Thoracic aorta (tissue), 2 donors: ENCODE data around the gene SLC35F3. TPM values are rescaled to one million over a fixed set of nuclear protein-coding genes. Genes with fewer than 3 reads are reported as not detected.

Experiments
- ATAC-seq: fragments of 150-250 bp; one replicate; pipeline ENCODE4 v1.8.0; 2017; ENCODE audit warnings: low read depth; ENCODE audit not compliant: insufficient number of reproducible peaks, low FRiP score
- DNase-seq: peaks from one replicate; pipeline ENCODE4 v3.0.0-alpha.2; 2020; ENCODE audit warnings: low spot score
- H3K27ac ChIP-seq, 2 donors: fragments of 200-600 bp; sonication (generic); 1 replicate in 1 of 2; 2 replicates in 1 of 2; pipeline ENCODE4 v1.5.1; 2016; ENCODE audit warnings: mild to moderate bottlenecking in 2 of 2, moderate library complexity in 2 of 2
- H3K27me3 ChIP-seq: fragments of 200-600 bp; sonication (generic); replicated peaks from 2 replicates; pipeline ENCODE4 v1.6.0; 2016; ENCODE audit warnings: mild to moderate bottlenecking; ENCODE audit not compliant: insufficient read depth
- H3K36me3 ChIP-seq: fragments of 200-600 bp; sonication (generic); one replicate; pipeline ENCODE4 v1.5.1; 2016
- H3K4me1 ChIP-seq, 2 donors: fragments of 200-600 bp; sonication (generic); 1 replicate in 1 of 2; 2 replicates in 1 of 2; pipeline versions ENCODE4 v1.5.1 to v1.6.0; 2016; ENCODE audit warnings: low read depth in 2 of 2, mild to moderate bottlenecking in 1 of 2; ENCODE audit not compliant: control insufficient read depth in 1 of 2
- H3K4me3 ChIP-seq: fragments of 200-600 bp; sonication (generic); 2 replicates; pipeline ENCODE4 v1.5.1; 2016; ENCODE audit warnings: mild to moderate bottlenecking
- H3K9me3 ChIP-seq: fragments of 200-600 bp; sonication (generic); 2 replicates; pipeline ENCODE4 v1.5.1; 2016
- CTCF ChIP-seq: fragments of 200-600 bp; sonication (generic); IDR thresholded peaks from one replicate; pipeline ENCODE4 v1.5.1; 2019; ENCODE audit warnings: antibody characterized with exemption
- total RNA-seq, 2 donors: library from RNA; depleted of rRNA; stranded (reverse); fragments of >200 nt; gene quantifications; one replicate each; pipeline versions ENCODE4 v1.1.0 to v1.2.3, GENCODE V29; 2016

Gene SLC35F3
- total RNA-seq, 2 donors from 2014 or later: not detected

- DNase-seq (no peak), ATAC-seq (no peak)
- TF ChIP-seq CTCF: no peak
- H3K27me3 ChIP-seq: no peaks in the 10 kb centered on the region
- H3K9me3 ChIP-seq: no peaks in the 10 kb centered on the region
- no peak overlapping the region for H3K27ac ChIP-seq
- H3K4me1 ChIP-seq: no peaks in the 10 kb centered on the region
- no peaks in the 10 kb centered on the region for H3K36me3 ChIP-seq
- no peak overlapping the region for H3K4me3 ChIP-seq
These were observed 351.9 kb downstream of the SLC35F3 start for GRCh38 chr1:234256359-234256758.

GRCh38 chr1:234258071-234258470, 353.6 kb downstream of the SLC35F3 start:
- Histone ChIP-seq H3K27ac (no peak overlapping the region), H3K4me3 (no peak overlapping the region), H3K27me3 (no peaks in the 10 kb centered on the region), H3K36me3 (no peaks in the 10 kb centered on the region), H3K4me1 (no peaks in the 10 kb centered on the region), H3K9me3 (no peaks in the 10 kb centered on the region)
- no peak for TF ChIP-seq CTCF
- ATAC-seq: no peak
- no peak for DNase-seq

- ATAC-seq: no peak
- H3K27ac ChIP-seq: no peak overlapping the region
- no peaks in the 10 kb centered on the region for H3K9me3 ChIP-seq
- no peaks in the 10 kb centered on the region for H3K27me3 ChIP-seq
- H3K36me3 ChIP-seq: no peaks in the 10 kb centered on the region
- no peak for DNase-seq
- H3K4me1 ChIP-seq: no peaks in the 10 kb centered on the region
- TF ChIP-seq CTCF: no peak
- H3K4me3 ChIP-seq: no peak overlapping the region
These were observed 356.1 kb downstream of the SLC35F3 start for GRCh38 chr1:234260578-234260977.

- no peak overlapping the region for H3K27ac ChIP-seq
These were observed 357.1 kb downstream of the SLC35F3 start for GRCh38 chr1:234261545-234261944.

GRCh38 chr1:234262007-234262753, 357.7 kb downstream of the SLC35F3 start:
- no peak overlapping the region for H3K27ac ChIP-seq
- H3K36me3 ChIP-seq: no peaks in the 10 kb centered on the region
- H3K27me3 ChIP-seq: no peaks in the 10 kb centered on the region
- H3K4me1 ChIP-seq: no peaks in the 10 kb centered on the region
- ATAC-seq (no peak), DNase-seq (no peak)
- TF ChIP-seq CTCF: no peak
- no peaks in the 10 kb centered on the region for H3K9me3 ChIP-seq
- no peak overlapping the region for H3K4me3 ChIP-seq

More at GRCh38 chr1:234261545-234261944, 357.1 kb downstream of the SLC35F3 start:
- ATAC-seq: no peak
- no peak overlapping the region for H3K4me3 ChIP-seq
- no peaks in the 10 kb centered on the region for H3K36me3 ChIP-seq
- no peaks in the 10 kb centered on the region for H3K9me3 ChIP-seq
- no peaks in the 10 kb centered on the region for H3K4me1 ChIP-seq
- H3K27me3 ChIP-seq: no peaks in the 10 kb centered on the region
- no peak for DNase-seq
- no peak for TF ChIP-seq CTCF
